ENCODE results near the gene ABCC8. TPM values are rescaled to one million over a fixed set of nuclear protein-coding genes. Genes with fewer than 3 reads are reported as not detected.

The ABCC8 gene
- total RNA-seq, 1 experiment from 2014 or later: 2.4 TPM

DNA sequence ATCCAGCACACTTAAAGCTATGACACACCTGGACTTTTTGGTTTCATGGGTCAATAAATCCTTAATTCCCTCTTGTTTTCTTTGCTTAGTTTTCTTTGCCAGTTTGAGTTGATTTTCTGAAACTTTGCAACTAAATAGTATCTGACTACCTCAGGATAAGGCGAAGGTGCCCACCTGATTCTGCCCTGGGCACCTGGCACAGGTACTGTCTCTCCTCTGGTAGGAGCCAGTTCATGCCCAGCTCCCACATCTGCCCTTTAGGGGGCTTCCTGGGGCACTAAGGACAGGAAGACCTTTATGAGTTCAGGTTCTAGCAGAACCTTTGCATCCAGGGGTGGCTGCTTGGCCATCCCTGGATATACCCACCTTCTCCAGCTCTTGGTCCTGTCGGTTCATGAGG, 68.6 kb downstream of the ABCC8 start:
- Mint-ChIP-seq H3K36me3 (ENCODE audit: insufficient read depth in 1 of 3, low read depth in 3 of 3) (no peaks in the 10 kb centered on the region), H3K4me3 (no peak overlapping the region), H3K27ac (no peak overlapping the region; a peak in 1 of 7 replicates), H3K4me1 (peaks cover 5 to 19% of the 10 kb centered on the region in 2 experiments), H3K27me3 (ENCODE audit: low read depth) (peaks cover 25% of the 10 kb centered on the region), H3K9me3 (peaks cover 0 to 6% of the 10 kb centered on the region in 2 experiments; a peak in 2 of 5 replicates)
- Histone ChIP-seq H2BK15ac (ENCODE audit: low read depth, low read length) (no peak overlapping the region), H3T11ph (ENCODE audit: low read length) (no peak overlapping the region), H2BK120ac (ENCODE audit: low read depth, low read length, poor library complexity, severe bottlenecking) (no peak overlapping the region), H3K4me1 (ENCODE audit: insufficient read depth, low read length) (no peaks in the 10 kb centered on the region), H2AFZ (ENCODE audit: low read length) (no peak overlapping the region), H4K5ac (ENCODE audit: insufficient read length, low read depth, low read length) (no peak overlapping the region), H2BK5ac (ENCODE audit: insufficient read length, low read length) (no peak overlapping the region), H3K56ac (ENCODE audit: insufficient read length, low read depth, low read length) (no peak overlapping the region), H2BK20ac (ENCODE audit: low read depth, low read length, poor library complexity, severe bottlenecking) (no peak overlapping the region), H2BK12ac (ENCODE audit: insufficient read length, low read depth, low read length) (no peak overlapping the region), H4K8ac (replicated peaks; ENCODE audit: insufficient read length, low read depth, low read length) (no peak overlapping the region), H3K23ac (ENCODE audit: insufficient read length, low read depth, low read length) (no peak overlapping the region), H2AK5ac (ENCODE audit: insufficient read length, low read length) (no peak overlapping the region), H3K27ac (ENCODE audit: insufficient read length, low read depth, low read length) (no peak overlapping the region), H3K9me3 (ENCODE audit: control insufficient read depth, low read depth, low read length) (no peaks in the 10 kb centered on the region), H3K79me1 (ENCODE audit: insufficient read depth, low read depth, low read length, poor library complexity, severe bottlenecking) (no peaks in the 10 kb centered on the region), H3K23me2 (ENCODE audit: insufficient read length, low read depth, low read length, poor library complexity, severe bottlenecking) (no peaks in the 10 kb centered on the region), H4K91ac (ENCODE audit: insufficient read length, low read depth, low read length) (no peak overlapping the region), H3K79me2 (ENCODE audit: insufficient read depth, low read length) (no peaks in the 10 kb centered on the region), H3K4me2 (ENCODE audit: insufficient read depth, insufficient read length, low read length) (no peak overlapping the region), H3K18ac (ENCODE audit: insufficient read length, low read depth, low read length) (no peak overlapping the region), H3K27me3 (ENCODE audit: insufficient read depth, low read length) (no peaks in the 10 kb centered on the region), H3K4ac (ENCODE audit: low read depth, low read length) (no peak overlapping the region), H3K14ac (ENCODE audit: insufficient read depth, low read length) (no peak overlapping the region), H3K9ac (ENCODE audit: extremely low read depth, insufficient read length, low read length) (no peak overlapping the region), H4K20me1 (ENCODE audit: control insufficient read depth, insufficient read depth, insufficient read length) (no peaks in the 10 kb centered on the region)
- TF ChIP-seq, protein P1, sequence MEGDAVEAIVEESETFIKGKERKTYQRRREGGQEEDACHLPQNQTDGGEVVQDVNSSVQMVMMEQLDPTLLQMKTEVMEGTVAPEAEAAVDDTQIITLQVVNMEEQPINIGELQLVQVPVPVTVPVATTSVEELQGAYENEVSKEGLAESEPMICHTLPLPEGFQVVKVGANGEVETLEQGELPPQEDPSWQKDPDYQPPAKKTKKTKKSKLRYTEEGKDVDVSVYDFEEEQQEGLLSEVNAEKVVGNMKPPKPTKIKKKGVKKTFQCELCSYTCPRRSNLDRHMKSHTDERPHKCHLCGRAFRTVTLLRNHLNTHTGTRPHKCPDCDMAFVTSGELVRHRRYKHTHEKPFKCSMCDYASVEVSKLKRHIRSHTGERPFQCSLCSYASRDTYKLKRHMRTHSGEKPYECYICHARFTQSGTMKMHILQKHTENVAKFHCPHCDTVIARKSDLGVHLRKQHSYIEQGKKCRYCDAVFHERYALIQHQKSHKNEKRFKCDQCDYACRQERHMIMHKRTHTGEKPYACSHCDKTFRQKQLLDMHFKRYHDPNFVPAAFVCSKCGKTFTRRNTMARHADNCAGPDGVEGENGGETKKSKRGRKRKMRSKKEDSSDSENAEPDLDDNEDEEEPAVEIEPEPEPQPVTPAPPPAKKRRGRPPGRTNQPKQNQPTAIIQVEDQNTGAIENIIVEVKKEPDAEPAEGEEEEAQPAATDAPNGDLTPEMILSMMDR (conservative IDR thresholded peaks at IDR 0.05): no peak
- no CpG with 5 or more reads among the region's 2 CpGs for WGBS (ENCODE audit: extremely low coverage, insufficient read length, low lambda C conversion rate)
- DNase-seq: no peak

Measured in H9 (cell line).